DOHH2 (cell line): ENCODE measurements around the gene GPR33.

Experiments used
- CTCF ChIP-seq: fragments of 200-600 bp; sonication (generic); IDR thresholded peaks from one replicate; pipeline ENCODE4 v1.5.1; 2014; ENCODE audit warnings: antibody characterized with exemption, mild to moderate bottlenecking, low read depth, low read length; ENCODE audit not compliant: poor library complexity, severe bottlenecking
- EZH2phosphoT487 ChIP-seq: fragments of 200-600 bp; sonication (generic); IDR thresholded peaks from 2 replicates; pipeline ENCODE4 v1.6.1; 2017; ENCODE audit warnings: borderline replicate concordance, mild to moderate bottlenecking, antibody characterized with exemption, low read length, moderate library complexity, mixed read lengths

DNA sequence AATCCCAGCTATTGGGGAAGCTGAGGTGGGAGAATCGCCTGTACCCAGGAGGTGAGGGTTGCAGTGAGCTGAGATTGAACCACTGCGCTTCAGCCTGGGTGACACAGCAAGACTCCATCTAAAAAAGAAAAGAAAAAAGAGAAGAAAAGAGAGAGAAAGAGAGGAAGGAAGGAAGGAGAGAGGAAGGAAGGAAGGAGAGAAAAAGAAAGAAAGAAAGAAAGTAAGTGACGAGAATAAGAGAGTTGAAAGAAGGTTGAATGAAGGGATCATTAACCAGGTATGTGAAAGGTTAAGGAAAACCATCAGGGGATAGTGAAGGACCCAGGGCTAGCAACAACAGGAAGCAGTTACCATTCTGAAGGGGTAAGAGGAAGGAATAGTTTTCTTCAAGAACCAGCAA, 26.3 kb downstream of the GPR33 start:
- TF ChIP-seq CTCF (no peak), EZH2phosphoT487 (no peak)
